HG02981 (cell line): Measurements from ENCODE around the gene ATP12A.

ENCODE experiments used
- ATAC-seq: cut with Tn5 transposase; IDR thresholded peaks from one replicate; pipeline ENCODE4 v1.9.1; 2021; ENCODE audit warnings: mild to moderate bottlenecking, moderate library complexity; ENCODE audit not compliant: unreplicated experiment

ATP12A gene

DNA sequence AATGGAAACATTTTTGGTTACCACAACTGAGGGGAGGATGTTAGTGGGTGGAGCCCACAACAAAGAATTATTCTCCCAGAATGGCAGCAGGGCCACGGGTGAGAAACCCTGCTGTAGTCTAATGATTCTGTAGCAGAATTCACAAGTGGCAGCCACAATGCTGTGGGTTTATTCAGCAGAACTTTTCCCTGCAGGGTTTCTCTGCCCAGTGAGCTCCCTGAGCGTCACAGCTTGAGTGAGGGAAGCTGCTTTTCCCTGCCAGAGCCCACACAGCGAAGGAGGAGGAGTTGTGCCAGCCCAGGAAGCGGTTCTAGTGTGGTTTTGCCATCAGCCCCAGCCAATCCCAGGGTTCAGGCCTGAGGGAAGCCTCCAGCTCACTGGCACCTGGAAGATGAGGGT is 4.4 kb downstream of the ATP12A start:
- no peak for ATAC-seq

DNA sequence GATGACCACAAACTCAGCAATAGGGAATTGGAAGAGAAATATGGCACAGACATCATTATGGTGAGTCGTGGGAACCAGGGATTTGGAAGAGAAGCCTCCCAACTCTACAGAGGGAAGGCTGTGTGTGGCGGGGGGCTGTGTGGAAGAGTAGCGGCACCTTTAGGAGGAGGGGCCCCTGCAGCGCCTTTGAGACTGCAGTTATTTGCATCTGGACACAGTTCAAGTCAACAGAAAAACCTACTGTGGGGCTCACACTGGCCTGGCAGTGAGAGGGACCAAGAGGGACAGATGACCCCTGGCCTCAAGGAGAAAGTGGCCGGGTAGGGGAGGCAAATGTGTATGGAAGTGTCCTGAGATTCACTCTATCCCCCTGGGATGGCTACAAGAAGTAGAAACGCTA is 5.1 kb downstream of the ATP12A start:
- ATAC-seq: no peak

DNA sequence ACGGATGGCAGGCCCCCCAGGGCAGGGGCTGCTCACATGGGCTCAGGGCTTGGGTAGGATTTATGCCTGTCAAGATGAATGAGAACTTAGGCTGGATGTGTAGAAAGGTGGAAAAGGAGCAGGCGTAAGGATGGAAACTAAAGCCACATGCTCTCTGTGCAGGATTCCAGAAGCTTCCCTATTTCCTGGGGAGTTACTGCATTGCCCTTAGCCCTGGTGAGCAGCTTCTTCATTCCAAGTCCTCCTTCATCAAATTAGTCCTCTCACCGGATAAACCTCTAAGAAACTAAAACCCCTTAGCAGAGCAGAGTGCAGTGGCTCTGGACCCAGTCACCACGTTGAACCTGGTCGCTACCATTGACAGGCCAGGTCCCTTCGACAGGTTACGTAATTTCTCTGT is 7.4 kb downstream of the ATP12A start:
- no peak for ATAC-seq

- no peak for ATAC-seq
These were observed 7.9 kb downstream of the ATP12A start for GRCh38 chr13:24688111-24688510.

GRCh38 chr13:24688950-24689349 is 8.7 kb downstream of the ATP12A start:
- ATAC-seq: no peak

DNA sequence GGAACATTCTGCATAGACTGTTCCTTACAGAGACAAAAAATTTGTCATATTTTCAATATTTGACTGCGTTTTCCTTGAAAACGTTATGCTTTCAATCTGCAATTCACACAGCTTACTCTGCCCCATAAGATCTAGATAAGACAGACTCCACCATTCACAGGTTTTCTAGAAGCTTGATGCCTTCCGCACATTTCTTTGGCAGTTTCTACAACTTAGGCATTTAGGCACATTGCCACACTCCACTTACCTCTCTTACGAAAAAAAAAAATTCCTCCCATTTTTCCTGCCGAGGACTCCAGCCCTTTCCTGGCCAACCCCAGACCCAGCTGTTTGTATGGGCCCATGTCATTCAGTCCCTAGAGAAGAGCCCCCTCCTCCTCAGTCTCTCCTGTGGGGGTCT is 11.2 kb downstream of the ATP12A start:
- ATAC-seq: no peak

DNA sequence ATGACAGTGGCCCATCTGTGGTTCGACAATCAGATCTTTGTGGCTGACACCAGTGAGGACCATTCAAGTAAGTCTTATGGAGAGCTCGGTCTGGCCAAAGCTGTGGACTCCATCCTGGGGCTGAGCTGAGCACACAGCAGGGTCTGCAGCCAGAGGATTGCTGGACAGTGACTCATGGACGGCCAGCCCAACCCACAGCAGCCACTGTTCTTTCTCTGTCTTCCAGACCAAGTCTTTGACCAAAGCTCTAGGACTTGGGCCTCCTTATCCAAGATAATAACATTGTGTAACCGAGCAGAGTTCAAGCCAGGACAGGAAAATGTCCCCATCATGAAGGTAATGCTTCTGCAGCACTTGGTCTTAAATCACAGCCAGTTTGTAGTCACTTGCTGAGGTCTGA is 12.4 kb downstream of the ATP12A start:
- no peak for ATAC-seq

DNA sequence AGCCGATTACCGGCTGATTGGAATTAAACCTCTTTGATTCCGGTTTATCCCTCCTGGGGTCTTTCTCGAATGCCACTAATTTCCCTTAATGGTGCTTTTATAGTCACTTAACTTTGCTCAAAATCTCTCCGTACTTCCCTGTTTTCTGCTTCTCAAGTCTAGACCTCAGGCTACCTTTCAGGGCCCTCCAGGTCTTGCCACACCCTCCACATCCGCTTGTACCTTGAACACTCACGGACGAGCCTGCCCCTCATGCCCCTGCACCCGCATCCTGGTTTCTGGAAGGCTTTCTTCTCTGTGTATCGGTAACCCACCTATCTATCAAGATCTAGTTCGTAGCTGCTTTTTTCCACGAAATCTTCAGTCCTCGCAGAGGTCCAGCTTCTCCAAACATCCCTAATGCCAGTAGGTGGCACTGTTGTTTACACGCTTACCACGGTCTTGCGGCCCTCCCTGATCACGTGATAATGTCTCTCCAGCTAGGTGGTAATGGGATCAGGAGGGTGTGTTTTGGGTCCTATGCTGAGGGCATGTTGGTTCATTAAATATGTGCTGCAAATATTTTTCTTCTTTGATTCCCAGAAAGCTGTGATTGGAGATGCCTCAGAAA is 13.8 kb downstream of the ATP12A start:
- ATAC-seq: peak; percentile 61

GRCh38 chr13:24694907-24695306 is 14.7 kb downstream of the ATP12A start:
- no peak for ATAC-seq

GRCh38 chr13:24698686-24699085 is 18.5 kb downstream of the ATP12A start:
- no peak for ATAC-seq

DNA sequence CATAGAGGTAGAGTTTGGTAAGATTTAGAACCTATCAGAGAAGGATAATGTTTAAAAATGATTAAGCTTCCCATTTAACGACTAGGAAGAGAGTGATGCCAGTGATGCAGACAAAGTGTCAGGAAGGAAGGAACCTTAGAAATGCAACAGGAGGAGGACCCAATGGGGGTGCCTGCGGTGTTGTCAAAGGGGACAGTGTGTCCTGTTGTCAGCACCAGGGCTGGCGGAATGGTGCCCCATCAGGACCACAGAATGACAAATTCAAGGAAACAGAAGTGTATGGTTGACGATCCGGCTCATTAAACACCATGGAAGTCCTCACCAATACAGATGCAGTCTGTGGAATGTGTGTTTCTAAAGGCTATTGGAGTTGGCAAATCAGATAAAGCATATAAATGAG is 19.3 kb downstream of the ATP12A start:
- no peak for ATAC-seq

- no peak for ATAC-seq
These were observed 20.3 kb downstream of the ATP12A start for GRCh38 chr13:24700539-24700938.

GRCh38 chr13:24706886-24707585 is 26.8 kb downstream of the ATP12A start:
- ATAC-seq: no peak

- peak; percentile 86 for ATAC-seq
These were observed 29.1 kb downstream of the ATP12A start for GRCh38 chr13:24709186-24709913.

DNA sequence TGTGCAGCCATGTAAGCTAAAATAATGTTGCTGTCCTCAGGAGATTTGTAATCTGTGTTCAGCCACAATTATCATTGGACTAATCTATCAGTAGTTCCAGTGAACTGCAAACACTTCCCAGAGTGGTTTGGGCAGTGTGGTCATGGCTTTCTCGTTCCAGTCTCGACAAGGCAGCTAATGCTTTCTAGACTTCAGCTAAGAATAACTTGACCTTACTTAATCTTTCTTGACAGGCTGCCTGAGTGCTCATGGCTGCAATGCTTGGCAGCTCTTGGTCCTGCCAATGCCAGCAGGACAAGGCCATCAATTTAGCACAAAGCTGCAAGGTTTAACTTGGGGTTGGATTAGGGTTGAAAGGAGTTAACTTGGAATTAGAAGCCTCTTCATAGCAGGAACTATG is 32.8 kb downstream of the ATP12A start:
- no peak for ATAC-seq

- ATAC-seq: no peak
These were observed 35.8 kb downstream of the ATP12A start for GRCh38 chr13:24716011-24716410.

GRCh38 chr13:24716446-24716845 is 36.2 kb downstream of the ATP12A start:
- no peak for ATAC-seq

DNA sequence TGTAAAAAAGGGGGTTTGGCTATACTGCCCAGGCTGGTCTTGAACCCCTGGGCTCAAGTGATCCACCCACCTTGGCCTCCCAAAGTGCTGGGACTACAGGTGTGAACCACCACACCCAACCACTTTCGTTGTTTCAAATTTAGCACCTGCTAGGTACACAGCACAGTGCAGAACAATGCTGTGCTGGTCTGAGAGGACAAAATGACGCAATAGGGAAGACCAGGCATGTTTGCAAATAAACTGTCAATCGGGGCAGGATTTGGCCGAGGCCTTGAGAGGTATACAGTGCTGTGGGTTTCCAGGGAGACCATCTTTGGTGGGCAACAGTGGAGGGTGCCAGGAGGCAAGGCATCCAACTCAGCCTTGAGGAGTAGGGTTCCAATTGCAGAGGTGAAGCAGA is 37.0 kb downstream of the ATP12A start:
- no peak for ATAC-seq

- ATAC-seq: no peak
These were observed 38.2 kb downstream of the ATP12A start for GRCh38 chr13:24718192-24718965.

DNA sequence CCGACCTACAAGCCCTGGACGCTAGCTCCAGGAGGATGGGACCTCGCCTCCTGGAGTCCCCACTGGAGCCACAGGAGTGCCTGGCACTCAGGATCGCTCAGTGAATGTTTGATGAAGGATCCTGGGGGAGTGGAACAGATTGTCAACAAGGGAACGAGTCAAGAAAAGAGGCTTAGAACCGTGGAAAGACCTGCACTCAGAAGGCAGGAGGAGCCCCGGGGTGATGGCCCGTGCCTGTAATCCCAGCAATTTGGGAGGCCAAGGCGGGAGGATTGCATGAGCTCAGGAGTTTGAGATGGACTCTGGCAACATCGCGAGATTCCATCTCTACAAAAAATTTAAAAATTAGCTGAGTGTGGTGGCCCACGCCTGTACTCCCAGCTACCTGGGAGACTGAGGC is 38.9 kb downstream of the ATP12A start:
- ATAC-seq: no peak

- ATAC-seq: no peak
These were observed 43.0 kb downstream of the ATP12A start for GRCh38 chr13:24723206-24723605.
